ENCODE measurements around the gene CCDC183. TPM values are rescaled to one million over a fixed set of nuclear protein-coding genes. Genes with fewer than 3 reads are reported as not detected.

CCDC183 gene
- polyA plus RNA-seq, 1 donor from 2014 or later = 5.5 TPM

GRCh38 chr9:136757328-136757727 is 38.8 kb upstream of the CCDC183 start:
- TF ChIP-seq POLR2AphosphoS5 (IDR thresholded peaks at IDR 0.05) = no peak
- no peak for TF ChIP-seq TAF1 (IDR thresholded peaks at IDR 0.05; ENCODE audit: low read depth)
- TF ChIP-seq REST (IDR thresholded peaks at IDR 0.05; ENCODE audit: borderline replicate concordance) = no peak
- TF ChIP-seq EZH2 (IDR thresholded peaks at IDR 0.05; ENCODE audit: borderline replicate concordance, insufficient read depth, low read length, poor library complexity, severe bottlenecking) = no peak
- TF ChIP-seq EP300 (conservative IDR thresholded peaks at IDR 0.05; ENCODE audit: poor library complexity, severe bottlenecking) = no peak
- TF ChIP-seq RAD21 (conservative IDR thresholded peaks at IDR 0.05) = no peak
- no peak for TF ChIP-seq CTCF (IDR thresholded peaks at IDR 0.05; ENCODE audit: poor library complexity, severe bottlenecking)
- no peak for TF ChIP-seq MXI1 (conservative IDR thresholded peaks at IDR 0.05; ENCODE audit: poor library complexity, severe bottlenecking)
- TF ChIP-seq SMC3 (conservative IDR thresholded peaks at IDR 0.05; ENCODE audit: poor library complexity) = no peak
- no peak overlapping the region for H2AFZ ChIP-seq (ENCODE audit: low read depth, low read length)
- no peaks in the 10 kb centered on the region for H3K9me2 ChIP-seq (ENCODE audit: insufficient read depth, low read length)
- H3K27ac ChIP-seq (ENCODE audit: low read length) = no peak overlapping the region
- H3K9me3 ChIP-seq (ENCODE audit: low read length) = no peaks in the 10 kb centered on the region
- H3K9ac ChIP-seq (ENCODE audit: low read length) = no peak overlapping the region
- no peaks in the 10 kb centered on the region for H4K20me1 ChIP-seq (ENCODE audit: insufficient read depth)
- H3K4me2 ChIP-seq (ENCODE audit: low read length) = no peak overlapping the region
- H3K79me2 ChIP-seq (replicated peaks; ENCODE audit: insufficient read depth, low read length) = no peaks in the 10 kb centered on the region
- H3K4me3 ChIP-seq (ENCODE audit: low read length) = no peak overlapping the region
- no peaks in the 10 kb centered on the region for H3K27me3 ChIP-seq (ENCODE audit: insufficient read depth, low read depth, low read length)
- no peaks in the 10 kb centered on the region for H3K36me3 ChIP-seq (ENCODE audit: insufficient read depth, low read length)
- no peaks in the 10 kb centered on the region for H3F3A ChIP-seq (ENCODE audit: insufficient read depth, low read length, poor library complexity, severe bottlenecking)

- H3K9ac ChIP-seq (ENCODE audit: low read length) = no peak overlapping the region
- no peak overlapping the region for H3K4me3 ChIP-seq (ENCODE audit: low read length)
- no peaks in the 10 kb centered on the region for H3K79me2 ChIP-seq (replicated peaks; ENCODE audit: insufficient read depth, low read length)
- no peaks in the 10 kb centered on the region for H3K9me3 ChIP-seq (ENCODE audit: low read length)
- TF ChIP-seq REST (IDR thresholded peaks at IDR 0.05; ENCODE audit: borderline replicate concordance) (no peak), EP300 (conservative IDR thresholded peaks at IDR 0.05; ENCODE audit: poor library complexity, severe bottlenecking) (no peak), EZH2 (IDR thresholded peaks at IDR 0.05; ENCODE audit: borderline replicate concordance, insufficient read depth, low read length, poor library complexity, severe bottlenecking) (no peak), CTCF (IDR thresholded peaks at IDR 0.05; ENCODE audit: poor library complexity, severe bottlenecking) (no peak), SMC3 (conservative IDR thresholded peaks at IDR 0.05; ENCODE audit: poor library complexity) (no peak), MXI1 (conservative IDR thresholded peaks at IDR 0.05; ENCODE audit: poor library complexity, severe bottlenecking) (no peak), TAF1 (IDR thresholded peaks at IDR 0.05; ENCODE audit: low read depth) (no peak), POLR2AphosphoS5 (IDR thresholded peaks at IDR 0.05) (no peak), RAD21 (conservative IDR thresholded peaks at IDR 0.05) (no peak)
- no peak overlapping the region for H2AFZ ChIP-seq (ENCODE audit: low read depth, low read length)
- H3K4me2 ChIP-seq (ENCODE audit: low read length) = no peak overlapping the region
- no peaks in the 10 kb centered on the region for H3K27me3 ChIP-seq (ENCODE audit: insufficient read depth, low read depth, low read length)
- H3F3A ChIP-seq (ENCODE audit: insufficient read depth, low read length, poor library complexity, severe bottlenecking) = no peaks in the 10 kb centered on the region
- no peak overlapping the region for H3K27ac ChIP-seq (ENCODE audit: low read length)
- H3K9me2 ChIP-seq (ENCODE audit: insufficient read depth, low read length) = no peaks in the 10 kb centered on the region
- no peaks in the 10 kb centered on the region for H3K36me3 ChIP-seq (ENCODE audit: insufficient read depth, low read length)
- no peaks in the 10 kb centered on the region for H4K20me1 ChIP-seq (ENCODE audit: insufficient read depth)
Measured at GRCh38 chr9:136757751-136758140, 38.4 kb upstream of the CCDC183 start.

All from neural cell (in vitro differentiated cells).